HG02884 (cell line): ENCODE results near the gene FTO.

Experiments used
- ATAC-seq: cut with Tn5 transposase; IDR thresholded peaks from one replicate; pipeline ENCODE4 v1.9.1; 2021; ENCODE audit warnings: mild to moderate bottlenecking, moderate library complexity; ENCODE audit not compliant: unreplicated experiment

The FTO gene

GRCh38 chr16:53779186-53779585 is 75.2 kb downstream of the FTO start:
- ATAC-seq, result no peak

GRCh38 chr16:53780051-53780450 is 76.1 kb downstream of the FTO start:
- no peak for ATAC-seq

GRCh38 chr16:53781023-53781605 is 77.2 kb downstream of the FTO start:
- no peak for ATAC-seq

- no peak for ATAC-seq
Observed at GRCh38 chr16:53782148-53782547, 78.2 kb downstream of the FTO start.

- ATAC-seq, result no peak
Observed at GRCh38 chr16:53784291-53784690, 80.3 kb downstream of the FTO start.

- no peak for ATAC-seq
Observed at GRCh38 chr16:53785044-53785443, 81.1 kb downstream of the FTO start.

- ATAC-seq, result no peak
Observed at GRCh38 chr16:53785916-53786315, 82.0 kb downstream of the FTO start.

GRCh38 chr16:53787423-53787822 is 83.5 kb downstream of the FTO start:
- ATAC-seq, result no peak

GRCh38 chr16:53789137-53789536 is 85.2 kb downstream of the FTO start:
- no peak for ATAC-seq

- no peak for ATAC-seq
Observed at GRCh38 chr16:53792161-53792951, 88.4 kb downstream of the FTO start.

GRCh38 chr16:53803451-53803850 is 99.5 kb downstream of the FTO start:
- ATAC-seq, result no peak

- no peak for ATAC-seq
Observed at GRCh38 chr16:53803998-53804397, 100.0 kb downstream of the FTO start.

GRCh38 chr16:53804467-53804866 is 100.5 kb downstream of the FTO start:
- ATAC-seq, result no peak

GRCh38 chr16:53805113-53805512 is 101.2 kb downstream of the FTO start:
- no peak for ATAC-seq

GRCh38 chr16:53805752-53806151 is 101.8 kb downstream of the FTO start:
- no peak for ATAC-seq

- no peak for ATAC-seq
Observed at GRCh38 chr16:53809088-53809932, 105.4 kb downstream of the FTO start.

GRCh38 chr16:53812914-53813313 is 109.0 kb downstream of the FTO start:
- ATAC-seq, result no peak

- no peak for ATAC-seq
Observed at GRCh38 chr16:53814801-53815200, 110.8 kb downstream of the FTO start.

GRCh38 chr16:53816211-53816836 is 112.4 kb downstream of the FTO start:
- no peak for ATAC-seq

- no peak for ATAC-seq
Observed at GRCh38 chr16:53817117-53817755, 113.3 kb downstream of the FTO start.
